ENCODE data around the gene CEACAM16. TPM values are rescaled to one million over a fixed set of nuclear protein-coding genes. Genes with fewer than 3 reads are reported as not detected.
"Not testable (repeated sequence)": the region's sequence is repeated elsewhere in the genome, so short reads cannot be mapped to it uniquely, and the experiment has no call there.

Gene CEACAM16
- total RNA-seq, 2 experiments from 2014 or later = not detected

DNA sequence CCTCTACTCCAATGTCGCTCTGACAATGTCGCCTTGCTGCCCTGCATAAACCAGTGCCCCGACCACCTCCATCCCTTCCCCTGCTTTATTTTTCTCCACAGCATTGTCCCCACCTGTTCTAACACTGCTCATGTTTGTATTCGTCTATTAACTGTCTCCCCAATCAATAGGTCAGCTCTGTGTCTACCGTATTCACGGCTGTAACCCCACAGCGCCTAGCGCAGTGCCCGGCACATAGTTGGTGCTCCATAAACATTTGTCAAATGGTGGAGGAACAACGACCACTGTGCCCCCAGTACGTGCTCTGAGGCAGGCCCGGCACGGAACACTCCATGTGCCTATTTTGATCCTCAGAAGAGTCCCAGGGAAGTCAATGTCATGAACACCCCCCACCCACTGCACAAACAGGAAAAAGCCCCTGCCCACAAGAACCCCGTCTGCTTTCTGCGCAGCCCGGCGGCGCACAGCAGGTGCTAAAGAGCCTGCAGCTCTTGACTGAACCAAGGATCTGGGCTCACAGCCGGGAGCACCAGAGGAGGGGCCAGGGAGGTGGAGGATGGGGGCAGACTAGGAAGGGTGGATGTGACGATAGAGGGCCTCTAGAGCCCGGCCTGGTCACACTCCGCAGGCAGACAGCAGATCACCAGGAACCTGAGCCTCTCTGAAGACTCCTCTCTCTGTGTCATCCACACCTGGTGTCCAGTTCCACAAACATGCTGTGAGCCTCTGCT is 1.8 kb upstream of the CEACAM16 start:
- CTCF ChIA-PET = interaction anchor here (0.7 to 1.5 kb wide), 2 partner anchors 8 to 1964 kb away, joined by 3 read pairs; no protein-coding TSS in a partner anchor

DNA sequence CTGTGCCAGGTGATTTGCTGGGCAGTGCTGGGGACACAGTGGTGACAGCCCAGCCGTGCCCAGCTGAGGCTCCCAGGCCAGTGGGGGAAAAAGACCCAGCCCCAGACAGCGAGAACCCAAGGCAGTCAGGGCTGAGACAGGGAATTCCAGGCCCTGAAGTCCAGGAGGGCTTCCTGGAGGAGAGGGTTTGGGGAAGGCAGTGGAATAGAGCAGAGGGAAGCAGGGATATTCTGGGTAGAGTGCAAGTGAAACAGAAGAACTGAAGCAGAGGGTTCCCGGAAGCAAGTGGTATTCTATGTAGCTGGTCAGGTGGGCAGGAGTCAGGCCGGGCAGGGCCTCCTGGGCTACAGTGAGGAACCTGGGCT is 1.3 kb upstream of the CEACAM16 start:
- ChIA-PET POLR2A (no interaction called here), CTCF (interaction anchor here (1.5 kb wide), 1 partner anchor 9 kb away, joined by 3 read pairs; no protein-coding TSS in a partner anchor)

More for the DNA sequence above, 1.8 kb upstream of the CEACAM16 start:
- POLR2A ChIA-PET = no interaction called here

- ChIA-PET POLR2A (interaction anchor here (1.0 kb wide), 1 partner anchor 14 kb away, joined by 3 read pairs; no protein-coding TSS in a partner anchor), CTCF (no interaction called here)
Observed at GRCh38 chr19:44700547-44700946, 1.6 kb downstream of the CEACAM16 start.

- POLR2A ChIA-PET = no interaction called here
- CTCF ChIA-PET = interaction anchor here (0.9 to 1.0 kb wide), 2 partner anchors 23 to 83 kb away, joined by 3 to 4 read pairs; no protein-coding TSS in a partner anchor
Observed at GRCh38 chr19:44701228-44701627, 2.3 kb downstream of the CEACAM16 start.

DNA sequence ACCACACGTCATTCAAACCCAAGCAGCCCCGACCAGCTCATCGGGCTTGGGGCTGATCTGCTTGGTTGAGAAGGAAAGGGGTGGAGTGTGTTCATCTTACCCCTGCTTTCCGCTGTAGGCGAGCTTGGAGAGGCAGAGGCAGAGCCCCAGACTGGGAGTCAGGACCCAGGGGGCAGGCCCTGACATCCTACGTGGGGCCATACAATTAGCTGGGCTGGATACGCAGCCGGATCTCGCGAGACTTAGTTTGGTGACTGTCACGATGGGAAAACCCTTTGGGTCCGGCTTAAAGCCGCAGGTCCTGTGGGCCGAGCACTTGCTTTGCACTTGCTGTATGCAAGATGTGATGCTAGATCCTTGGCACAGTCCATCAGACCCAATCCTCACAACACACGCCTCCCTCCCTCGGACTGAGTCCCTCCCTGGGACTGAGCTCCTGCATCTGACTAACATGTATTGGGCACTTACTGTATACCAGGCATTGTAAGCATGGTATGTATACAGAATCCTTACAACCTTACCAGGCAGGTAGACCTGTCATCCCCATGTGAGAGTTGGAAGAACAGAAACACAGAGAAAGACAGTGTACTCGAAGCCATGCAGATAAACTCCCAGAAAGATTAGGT is 3.7 kb downstream of the CEACAM16 start:
- POLR2A ChIA-PET = no interaction called here
- CTCF ChIA-PET = interaction anchor here (1.4 kb wide), 1 partner anchor 22 kb away, joined by 3 read pairs; no protein-coding TSS in a partner anchor

- CTCF ChIA-PET = interaction anchor here (1.4 kb wide), 1 partner anchor 21 kb away, joined by 3 read pairs; no protein-coding TSS in a partner anchor
- POLR2A ChIA-PET = no interaction called here
Observed at GRCh38 chr19:44703336-44704078, 4.6 kb downstream of the CEACAM16 start.

DNA sequence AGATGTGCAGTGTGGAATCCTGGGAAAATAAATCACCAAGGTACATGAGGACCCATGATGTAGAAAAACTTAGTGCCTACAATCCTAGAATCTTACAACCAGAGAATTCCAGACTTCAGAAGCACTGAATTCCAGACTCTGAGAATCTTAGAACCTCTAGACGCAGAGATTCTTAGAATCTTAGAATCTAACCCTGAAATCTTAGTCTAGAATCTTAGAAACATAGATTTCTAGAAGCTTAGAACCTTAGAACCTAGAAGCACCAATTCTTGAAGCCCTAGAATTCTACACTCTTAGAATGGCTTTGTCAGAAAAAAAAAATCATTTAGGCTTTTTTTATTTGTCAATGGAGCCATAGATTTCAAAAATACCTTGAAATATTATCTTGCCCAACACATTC is 6.0 kb downstream of the CEACAM16 start:
- CTCF ChIA-PET = interaction anchor here (1.3 kb wide), 1 partner anchor 66 kb away, joined by 4 read pairs; no protein-coding TSS in a partner anchor
- POLR2A ChIA-PET = no interaction called here

DNA sequence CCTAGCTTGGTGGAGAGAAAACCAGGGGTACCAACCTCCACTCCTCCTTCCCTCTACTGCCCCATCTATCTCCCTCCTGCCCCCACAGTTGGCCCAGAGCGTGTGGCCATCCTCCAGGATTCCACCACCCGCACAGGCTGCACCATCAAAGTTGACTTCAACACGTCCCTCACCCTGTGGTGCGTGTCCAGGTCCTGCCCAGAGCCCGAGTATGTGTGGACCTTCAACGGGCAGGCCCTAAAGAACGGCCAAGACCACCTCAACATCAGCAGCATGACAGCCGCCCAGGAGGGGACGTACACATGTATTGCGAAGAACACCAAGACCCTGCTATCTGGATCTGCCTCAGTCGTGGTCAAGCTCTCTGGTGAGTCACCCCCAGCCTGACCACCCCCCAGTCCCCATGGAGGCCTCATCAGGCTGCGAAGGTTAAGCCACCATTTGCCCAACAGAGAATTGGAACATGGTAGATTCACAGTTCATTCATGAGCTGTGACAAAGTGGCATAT is 6.6 kb downstream of the CEACAM16 start:
- ChIA-PET CTCF (interaction anchor here (1.0 to 1.3 kb wide), 2 partner anchors 18 to 65 kb away, joined by 3 to 4 read pairs; no protein-coding TSS in a partner anchor), POLR2A (no interaction called here)

- ChIA-PET CTCF (interaction anchor here (0.6 to 1.0 kb wide), 2 partner anchors 17 to 64 kb away, joined by 3 to 4 read pairs; no protein-coding TSS in a partner anchor), POLR2A (no interaction called here)
Observed at GRCh38 chr19:44706506-44707236, 7.7 kb downstream of the CEACAM16 start.

DNA sequence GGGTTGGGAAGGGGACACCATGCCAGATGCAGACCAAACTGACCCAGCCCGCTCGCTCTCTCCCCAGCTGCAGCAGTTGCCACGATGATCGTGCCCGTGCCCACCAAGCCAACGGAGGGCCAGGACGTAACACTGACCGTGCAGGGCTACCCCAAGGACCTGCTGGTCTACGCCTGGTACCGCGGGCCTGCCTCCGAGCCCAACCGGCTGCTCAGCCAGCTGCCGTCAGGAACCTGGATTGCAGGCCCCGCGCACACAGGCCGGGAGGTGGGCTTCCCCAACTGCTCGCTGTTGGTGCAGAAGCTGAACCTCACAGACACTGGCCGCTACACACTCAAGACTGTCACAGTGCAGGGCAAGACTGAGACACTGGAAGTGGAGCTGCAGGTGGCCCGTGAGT is 8.8 kb downstream of the CEACAM16 start:
- ChIA-PET POLR2A (no interaction called here), CTCF (no interaction called here)

DNA sequence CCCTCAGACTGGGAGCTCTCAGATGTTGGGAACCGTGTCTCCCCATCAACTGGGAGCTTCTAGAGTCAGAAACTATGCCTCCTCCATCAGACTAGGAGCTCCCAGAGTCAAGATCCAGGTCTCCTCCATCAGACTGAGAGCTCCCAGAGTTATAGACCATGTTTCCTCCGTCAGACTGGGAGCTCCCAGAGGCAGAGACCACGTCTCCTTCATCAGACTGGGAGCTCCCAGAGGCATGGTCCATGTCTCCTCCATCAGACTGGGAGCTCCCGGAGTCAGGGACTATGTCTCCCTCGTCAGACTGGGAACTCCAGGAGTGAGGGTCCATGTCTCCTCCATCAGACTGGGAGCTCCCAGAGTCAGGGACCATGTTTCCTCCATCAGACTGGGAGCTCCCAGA is 10.0 kb downstream of the CEACAM16 start:
- ChIA-PET POLR2A (no interaction called here), CTCF (interaction anchor here (0.8 to 2.7 kb wide), 4 partner anchors 15 to 132 kb away, joined by 3 to 6 read pairs (median 3); no protein-coding TSS in a partner anchor)

- POLR2A ChIA-PET = not testable (repeated sequence)
- CTCF ChIA-PET = interaction anchor here (0.8 to 2.7 kb wide), 5 partner anchors 12 to 133 kb away, joined by 3 to 6 read pairs (median 3); no protein-coding TSS in a partner anchor
Observed at GRCh38 chr19:44709434-44710266, 10.7 kb downstream of the CEACAM16 start.

DNA sequence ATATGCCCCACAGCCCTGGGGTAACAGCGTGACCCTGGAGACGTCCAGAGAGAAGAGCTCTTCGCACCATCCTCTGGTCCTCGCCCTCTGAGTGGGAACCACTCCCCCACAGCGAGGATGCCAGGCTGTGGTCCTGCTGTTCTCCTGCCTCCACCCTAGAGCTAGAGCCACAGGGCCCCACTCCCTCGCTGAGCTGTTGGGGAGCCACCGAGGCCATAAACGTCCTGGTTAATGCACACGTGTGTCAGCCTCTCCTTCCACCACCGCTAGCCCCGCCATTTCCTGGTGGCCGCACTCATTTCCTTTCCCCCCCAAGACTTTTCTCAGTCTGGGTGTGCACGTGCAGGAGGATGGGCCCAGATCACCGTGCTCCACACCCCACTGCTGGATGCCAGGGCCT is 11.5 kb downstream of the CEACAM16 start:
- POLR2A ChIA-PET = no interaction called here
- CTCF ChIA-PET = interaction anchor here (1.1 to 2.7 kb wide), 2 partner anchors 11 to 13 kb away, joined by 3 to 6 read pairs; no protein-coding TSS in a partner anchor

GRCh38 chr19:44712864-44713515 is 14.0 kb downstream of the CEACAM16 start:
- ChIA-PET CTCF (interaction anchor here (0.7 to 2.6 kb wide), 6 partner anchors 11 to 182 kb away, joined by 3 to 14 read pairs (median 4); no protein-coding TSS in a partner anchor), POLR2A (no interaction called here)

GRCh38 chr19:44714597-44715169 is 15.7 kb downstream of the CEACAM16 start:
- ChIA-PET CTCF (interaction anchor here (2.6 kb wide), 1 partner anchor 10 kb away, joined by 14 read pairs; no protein-coding TSS in a partner anchor), POLR2A (interaction anchor here (0.7 kb wide), 1 partner anchor 14 kb away, joined by 3 read pairs; no protein-coding TSS in a partner anchor)

GRCh38 chr19:44717603-44718002 is 18.7 kb downstream of the CEACAM16 start:
- ChIA-PET POLR2A (no interaction called here), CTCF (no interaction called here)

Data from activated CD8-positive, alpha-beta memory T cell treated with anti-CD3 and anti-CD28 coated beads for 36 hours (primary cell).